OCI-LY3 (cell line): ENCODE measurements around the gene TMLHE.

Experiments used
- H2AFZ ChIP-seq: fragments of 200-600, 300-600 bp; shearing (Covaris generic); 2 replicates; pipeline ENCODE4 v1.6.0; 2014; ENCODE audit warnings: antibody characterized with exemption, low read depth, low read length
- H3K27ac ChIP-seq: fragments of 200-600, 300-600 bp; sonication (generic); 2 replicates; pipeline ENCODE4 v1.5.1; 2014; ENCODE audit warnings: mild to moderate bottlenecking, low read length, moderate library complexity, mixed read lengths
- H3K27me3 ChIP-seq: fragments of 200-600, 300-600 bp; sonication (generic); 2 replicates; pipeline ENCODE4 v1.6.1; 2014; ENCODE audit warnings: low read depth, low read length, mixed read lengths
- H3K36me3 ChIP-seq: fragments of 200-600, 300-600 bp; sonication (generic); replicated peaks from 2 replicates; pipeline ENCODE3; 2014; ENCODE audit warnings: low read depth, low read length, mixed read lengths
- H3K4me1 ChIP-seq: fragments of 300-600, 200-600 bp; sonication (generic); 2 replicates; pipeline ENCODE4 v1.6.1; 2014; ENCODE audit warnings: low read length, mixed read lengths
- H3K4me2 ChIP-seq: fragments of 200-600, 300-600 bp; sonication (generic); 2 replicates; pipeline ENCODE4 v1.6.1; 2014; ENCODE audit warnings: low read length, mixed read lengths
- H3K4me3 ChIP-seq: fragments of 300-600, 200-600 bp; sonication (generic); 2 replicates; pipeline ENCODE4 v1.5.1; 2014; ENCODE audit warnings: antibody characterized with exemption, mild to moderate bottlenecking, low read length, moderate library complexity
- H3K79me2 ChIP-seq: fragments of 300-600, 200-600 bp; shearing (Covaris generic); 2 replicates; pipeline ENCODE4 v1.6.1; 2014; ENCODE audit warnings: mild to moderate bottlenecking, low read length, mixed read lengths
- H3K9ac ChIP-seq: fragments of 300-600, 200-600 bp; shearing (Covaris generic); 2 replicates; pipeline ENCODE4 v1.6.0; 2014; ENCODE audit warnings: mild to moderate bottlenecking, low read length, moderate library complexity
- H3K9me3 ChIP-seq: fragments of 200-600, 300-600 bp; shearing (Covaris generic); 2 replicates; pipeline ENCODE4 v1.6.1; 2014; ENCODE audit warnings: low read length, mixed read lengths; ENCODE audit not compliant: insufficient read depth
- H4K20me1 ChIP-seq: fragments of 200-600, 300-600 bp; sonication (generic); 2 replicates; pipeline ENCODE4 v1.6.1; 2016; ENCODE audit warnings: low read length, mixed read lengths; ENCODE audit not compliant: insufficient read depth
- EZH2phosphoT487 ChIP-seq: fragments of 200-600 bp; shearing (Covaris generic); IDR thresholded peaks from 2 replicates; pipeline ENCODE4 v1.6.1; 2018; ENCODE audit warnings: antibody characterized with exemption, mixed run types, low read depth
- TF ChIP-seq, protein P1 (sequence below): fragments of 200-600, 300-600 bp; sonication (generic); IDR thresholded peaks from 2 replicates; pipeline ENCODE4 v1.5.1; 2014; ENCODE audit warnings: antibody characterized with exemption, low read length, low read depth

The TMLHE gene

DNA sequence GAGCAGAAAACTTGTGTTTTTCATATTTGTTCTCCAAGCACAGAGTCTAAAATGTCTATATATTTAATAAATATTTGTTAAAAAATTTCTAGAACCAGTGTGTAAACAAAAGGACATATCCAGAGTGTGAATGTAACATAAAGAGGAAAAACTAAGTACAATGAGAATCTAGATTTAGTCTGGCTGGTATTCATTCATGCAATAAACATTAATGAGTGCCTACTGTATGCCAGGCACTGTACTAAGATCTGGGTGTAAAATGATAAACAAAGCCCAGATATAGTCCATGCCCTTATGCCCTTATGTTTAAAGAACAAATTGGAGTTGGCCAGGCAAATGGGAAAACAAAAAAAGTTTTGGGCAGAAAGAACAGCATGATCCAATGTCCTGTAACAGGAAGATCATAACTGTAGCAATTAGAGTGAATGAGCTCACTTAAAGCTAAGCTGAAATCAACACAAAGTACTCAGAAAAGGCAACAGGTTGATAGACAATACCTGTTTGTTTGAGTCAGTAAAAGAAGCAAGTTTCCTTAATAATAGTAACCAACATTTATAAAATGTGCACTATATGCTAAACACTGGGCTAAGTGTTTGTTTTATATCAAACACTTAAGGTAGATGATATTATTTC, 1.3 kb upstream of the TMLHE start:
- no peak overlapping the region for H3K4me2 ChIP-seq
- no peaks in the 10 kb centered on the region for H4K20me1 ChIP-seq
- no peaks in the 10 kb centered on the region for H3K9me3 ChIP-seq
- peaks cover 11% of the 10 kb centered on the region for H3K4me1 ChIP-seq
- no peak overlapping the region for H3K9ac ChIP-seq
- no peak overlapping the region for H2AFZ ChIP-seq
- no peaks in the 10 kb centered on the region for H3K27me3 ChIP-seq
- H3K36me3 ChIP-seq = peaks cover 6% of the 10 kb centered on the region
- H3K79me2 ChIP-seq = peaks cover 25% of the 10 kb centered on the region
- H3K4me3 ChIP-seq = no peak overlapping the region
- TF ChIP-seq EZH2phosphoT487 = no peak
- TF ChIP-seq, protein P1, sequence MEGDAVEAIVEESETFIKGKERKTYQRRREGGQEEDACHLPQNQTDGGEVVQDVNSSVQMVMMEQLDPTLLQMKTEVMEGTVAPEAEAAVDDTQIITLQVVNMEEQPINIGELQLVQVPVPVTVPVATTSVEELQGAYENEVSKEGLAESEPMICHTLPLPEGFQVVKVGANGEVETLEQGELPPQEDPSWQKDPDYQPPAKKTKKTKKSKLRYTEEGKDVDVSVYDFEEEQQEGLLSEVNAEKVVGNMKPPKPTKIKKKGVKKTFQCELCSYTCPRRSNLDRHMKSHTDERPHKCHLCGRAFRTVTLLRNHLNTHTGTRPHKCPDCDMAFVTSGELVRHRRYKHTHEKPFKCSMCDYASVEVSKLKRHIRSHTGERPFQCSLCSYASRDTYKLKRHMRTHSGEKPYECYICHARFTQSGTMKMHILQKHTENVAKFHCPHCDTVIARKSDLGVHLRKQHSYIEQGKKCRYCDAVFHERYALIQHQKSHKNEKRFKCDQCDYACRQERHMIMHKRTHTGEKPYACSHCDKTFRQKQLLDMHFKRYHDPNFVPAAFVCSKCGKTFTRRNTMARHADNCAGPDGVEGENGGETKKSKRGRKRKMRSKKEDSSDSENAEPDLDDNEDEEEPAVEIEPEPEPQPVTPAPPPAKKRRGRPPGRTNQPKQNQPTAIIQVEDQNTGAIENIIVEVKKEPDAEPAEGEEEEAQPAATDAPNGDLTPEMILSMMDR = no peak
- H3K27ac ChIP-seq = no peak overlapping the region

GRCh38 chrX:155611302-155611701, 1.4 kb downstream of the TMLHE start:
- H3K4me1 ChIP-seq = peaks cover 11% of the 10 kb centered on the region
- peak overlapping the region; percentile 97; the same call in 1 of the 2 replicates for H3K4me3 ChIP-seq
- TF ChIP-seq, protein P1 = no peak
- TF ChIP-seq EZH2phosphoT487 = no peak
- no peak overlapping the region for H3K27ac ChIP-seq
- H3K79me2 ChIP-seq = peaks cover 43% of the 10 kb centered on the region
- H3K9ac ChIP-seq = 0 out of 2 replicates have a peak overlapping the region, but pooled peaks have one; percentile 95
- peaks cover 6% of the 10 kb centered on the region for H3K36me3 ChIP-seq
- H3K4me2 ChIP-seq = peak overlapping the region; percentile 89
- H3K9me3 ChIP-seq = no peaks in the 10 kb centered on the region
- no peaks in the 10 kb centered on the region for H4K20me1 ChIP-seq
- H3K27me3 ChIP-seq = no peaks in the 10 kb centered on the region
- no peak overlapping the region for H2AFZ ChIP-seq

DNA sequence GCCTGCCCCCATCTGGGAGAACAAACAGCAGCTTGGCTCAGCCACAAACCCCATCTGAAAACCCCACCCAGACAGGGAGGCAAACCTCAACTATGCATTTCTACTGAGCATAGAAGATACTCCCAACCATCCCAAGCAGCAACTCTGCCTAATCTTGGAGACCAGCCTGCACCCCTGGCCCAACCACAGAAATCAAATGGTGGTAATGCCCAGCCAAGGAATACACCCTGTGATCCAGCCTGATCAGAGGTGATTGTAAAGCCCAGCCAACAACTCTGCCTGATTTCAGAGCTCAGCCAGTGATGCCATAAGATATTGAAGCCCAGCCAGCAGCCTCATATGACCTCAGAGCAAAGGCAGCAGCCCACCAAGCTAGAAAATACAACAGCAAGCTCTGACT, 19.8 kb downstream of the TMLHE start:
- H2AFZ ChIP-seq = no peak overlapping the region
- no peak overlapping the region for H3K9ac ChIP-seq
- TF ChIP-seq, protein P1 = no peak
- no peak for TF ChIP-seq EZH2phosphoT487
- H3K36me3 ChIP-seq = peaks cover 20% of the 10 kb centered on the region
- H3K4me1 ChIP-seq = no peaks in the 10 kb centered on the region
- H3K4me2 ChIP-seq = no peak overlapping the region
- H3K79me2 ChIP-seq = 0 out of 2 replicates have a peak, but pooled peaks cover 6% of the 10 kb centered on the region
- no peak overlapping the region for H3K27ac ChIP-seq
- no peaks in the 10 kb centered on the region for H3K27me3 ChIP-seq
- H4K20me1 ChIP-seq = no peaks in the 10 kb centered on the region
- no peak overlapping the region for H3K4me3 ChIP-seq
- H3K9me3 ChIP-seq = peaks cover 10% of the 10 kb centered on the region; the same call in 1 of the 2 replicates

DNA sequence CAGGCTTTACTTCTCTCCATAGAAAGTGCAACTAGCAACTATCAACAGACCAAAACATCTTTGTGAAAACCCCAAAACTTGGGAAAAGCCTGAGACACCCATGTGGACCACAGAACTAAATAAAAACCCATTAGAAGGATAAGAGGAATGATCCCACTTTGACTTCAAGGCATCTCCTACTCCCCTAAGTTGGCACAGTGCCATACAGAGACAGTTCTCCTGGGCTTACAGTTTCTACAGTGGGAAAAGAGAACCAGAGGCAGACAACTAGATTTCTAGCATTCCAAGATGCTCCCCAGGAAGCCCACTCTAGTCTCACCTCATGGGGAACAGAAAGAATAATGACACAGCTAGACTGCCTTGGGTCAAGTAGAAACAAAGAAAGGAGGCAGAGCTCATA, 20.4 kb downstream of the TMLHE start:
- Histone ChIP-seq H3K9me3 (peaks cover 10% of the 10 kb centered on the region; the same call in 1 of the 2 replicates), H3K79me2 (0 out of 2 replicates have a peak, but pooled peaks cover 6% of the 10 kb centered on the region), H3K4me2 (no peak overlapping the region), H3K4me3 (no peak overlapping the region), H3K27me3 (no peaks in the 10 kb centered on the region), H3K27ac (no peak overlapping the region), H3K9ac (no peak overlapping the region), H4K20me1 (no peaks in the 10 kb centered on the region), H3K36me3 (peaks cover 21% of the 10 kb centered on the region), H2AFZ (no peak overlapping the region), H3K4me1 (no peaks in the 10 kb centered on the region)
- TF ChIP-seq, protein P1 = no peak
- no peak for TF ChIP-seq EZH2phosphoT487
